Activated CD4-positive, CD25-positive, alpha-beta regulatory T cell treated with anti-CD3 and anti-CD28 coated beads, Interleukin-2, amount 50 U/mL, for 72 hours (primary cell): ENCODE results near the gene CYP21A2.
"Not testable (repeated sequence)": the region's sequence is repeated elsewhere in the genome, so short reads cannot be mapped to it uniquely, and the experiment has no call there.

Experiments
- DNase-seq: peaks from one replicate; pipeline ENCODE4 v3.0.0; 2021

The CYP21A2 gene

DNA sequence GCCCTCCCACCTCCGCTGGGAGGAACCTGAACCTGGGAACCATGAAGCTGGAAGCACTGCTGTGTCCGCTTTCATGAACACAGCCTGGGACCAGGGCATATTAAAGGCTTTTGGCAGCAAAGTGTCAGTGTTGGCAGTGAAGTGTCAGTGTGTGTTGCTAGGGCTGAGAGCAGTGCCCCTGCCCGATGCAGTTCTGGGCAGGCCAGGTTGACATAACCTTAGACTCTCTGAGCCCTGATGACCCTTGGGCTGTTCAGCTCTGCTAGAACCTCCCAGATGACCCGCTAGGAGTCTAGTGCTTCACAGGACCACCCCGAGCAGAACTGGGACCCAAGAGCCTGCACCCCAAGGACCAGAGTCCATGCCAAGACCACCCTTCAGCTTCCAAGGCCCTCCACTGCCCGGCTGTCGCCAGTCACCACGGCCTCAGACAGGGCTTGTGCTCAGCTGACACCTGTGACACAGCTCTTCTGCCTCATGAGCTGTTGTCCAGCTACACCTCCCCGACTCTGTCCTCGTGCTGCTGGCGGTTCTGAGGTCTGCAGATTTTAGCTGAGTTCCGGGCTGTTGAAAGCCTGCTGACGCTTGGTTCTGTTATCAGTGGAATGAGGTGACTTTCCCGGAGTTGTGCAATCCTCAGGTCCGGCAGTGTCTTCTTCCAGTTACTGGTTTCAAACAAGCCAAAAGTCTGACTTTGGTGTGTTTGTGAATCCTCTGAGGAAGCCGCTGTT, 2.8 kb upstream of the CYP21A2 start:
- not testable (repeated sequence) for DNase-seq

DNA sequence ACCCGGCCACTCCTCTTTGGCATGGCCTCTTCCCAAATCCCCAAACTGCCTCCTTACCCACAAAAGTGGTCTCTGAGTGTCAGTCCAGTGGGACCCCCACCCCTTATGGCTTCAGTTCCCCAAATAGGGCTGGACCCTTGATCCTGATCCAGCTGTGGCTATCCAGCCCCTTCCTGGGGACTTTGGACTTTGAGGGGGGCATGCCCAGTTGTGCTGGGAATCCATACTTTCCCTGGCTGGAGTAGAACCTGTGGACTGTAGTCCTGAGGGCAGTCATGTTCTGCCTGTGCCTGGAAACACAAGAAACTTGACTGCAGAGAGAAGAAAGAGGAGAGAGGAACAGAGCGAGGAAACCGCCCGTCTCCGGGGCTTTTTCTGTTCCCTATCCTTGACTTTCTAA, 1.1 kb upstream of the CYP21A2 start:
- DNase-seq = not testable (repeated sequence)

DNA sequence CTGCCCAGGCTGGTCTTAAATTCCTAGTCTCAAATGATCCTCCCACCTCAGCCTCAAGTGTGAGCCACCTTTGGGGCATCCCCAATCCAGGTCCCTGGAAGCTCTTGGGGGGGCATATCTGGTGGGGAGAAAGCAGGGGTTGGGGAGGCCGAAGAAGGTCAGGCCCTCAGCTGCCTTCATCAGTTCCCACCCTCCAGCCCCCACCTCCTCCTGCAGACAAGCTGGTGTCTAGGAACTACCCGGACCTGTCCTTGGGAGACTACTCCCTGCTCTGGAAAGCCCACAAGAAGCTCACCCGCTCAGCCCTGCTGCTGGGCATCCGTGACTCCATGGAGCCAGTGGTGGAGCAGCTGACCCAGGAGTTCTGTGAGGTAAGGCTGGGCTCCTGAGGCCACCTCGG, 663 bp downstream of the CYP21A2 start:
- DNase-seq = peak; percentile 9

DNA sequence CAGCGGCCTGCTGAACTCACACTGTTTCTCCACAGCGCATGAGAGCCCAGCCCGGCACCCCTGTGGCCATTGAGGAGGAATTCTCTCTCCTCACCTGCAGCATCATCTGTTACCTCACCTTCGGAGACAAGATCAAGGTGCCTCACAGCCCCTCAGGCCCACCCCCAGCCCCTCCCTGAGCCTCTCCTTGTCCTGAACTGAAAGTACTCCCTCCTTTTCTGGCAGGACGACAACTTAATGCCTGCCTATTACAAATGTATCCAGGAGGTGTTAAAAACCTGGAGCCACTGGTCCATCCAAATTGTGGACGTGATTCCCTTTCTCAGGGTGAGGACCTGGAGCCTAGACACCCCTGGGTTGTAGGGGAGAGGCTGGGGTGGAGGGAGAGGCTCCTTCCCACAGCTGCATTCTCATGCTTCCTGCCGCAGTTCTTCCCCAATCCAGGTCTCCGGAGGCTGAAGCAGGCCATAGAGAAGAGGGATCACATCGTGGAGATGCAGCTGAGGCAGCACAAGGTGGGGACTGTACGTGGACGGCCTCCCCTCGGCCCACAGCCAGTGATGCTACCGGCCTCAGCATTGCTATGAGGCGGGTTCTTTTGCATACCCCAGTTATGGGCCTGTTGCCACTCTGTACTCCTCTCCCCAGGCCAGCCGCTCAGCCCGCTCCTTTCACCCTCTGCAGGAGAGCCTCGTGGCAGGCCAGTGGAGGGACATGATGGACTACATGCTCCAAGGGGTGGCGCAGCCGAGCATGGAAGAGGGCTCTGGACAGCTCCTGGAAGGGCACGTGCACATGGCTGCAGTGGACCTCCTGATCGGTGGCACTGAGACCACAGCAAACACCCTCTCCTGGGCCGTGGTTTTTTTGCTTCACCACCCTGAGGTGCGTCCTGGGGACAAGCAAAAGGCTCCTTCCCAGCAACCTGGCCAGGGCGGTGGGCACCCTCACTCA, 1.4 kb downstream of the CYP21A2 start:
- DNase-seq = not testable (repeated sequence)

DNA sequence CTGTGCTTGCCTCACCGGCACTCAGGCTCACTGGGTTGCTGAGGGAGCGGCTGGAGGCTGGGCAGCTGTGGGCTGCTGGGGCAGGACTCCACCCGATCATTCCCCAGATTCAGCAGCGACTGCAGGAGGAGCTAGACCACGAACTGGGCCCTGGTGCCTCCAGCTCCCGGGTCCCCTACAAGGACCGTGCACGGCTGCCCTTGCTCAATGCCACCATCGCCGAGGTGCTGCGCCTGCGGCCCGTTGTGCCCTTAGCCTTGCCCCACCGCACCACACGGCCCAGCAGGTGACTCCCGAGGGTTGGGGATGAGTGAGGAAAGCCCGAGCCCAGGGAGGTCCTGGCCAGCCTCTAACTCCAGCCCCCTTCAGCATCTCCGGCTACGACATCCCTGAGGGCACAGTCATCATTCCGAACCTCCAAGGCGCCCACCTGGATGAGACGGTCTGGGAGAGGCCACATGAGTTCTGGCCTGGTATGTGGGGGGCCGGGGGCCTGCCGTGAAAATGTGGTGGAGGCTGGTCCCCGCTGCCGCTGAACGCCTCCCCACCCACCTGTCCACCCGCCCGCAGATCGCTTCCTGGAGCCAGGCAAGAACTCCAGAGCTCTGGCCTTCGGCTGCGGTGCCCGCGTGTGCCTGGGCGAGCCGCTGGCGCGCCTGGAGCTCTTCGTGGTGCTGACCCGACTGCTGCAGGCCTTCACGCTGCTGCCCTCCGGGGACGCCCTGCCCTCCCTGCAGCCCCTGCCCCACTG, 2.3 kb downstream of the CYP21A2 start:
- DNase-seq = not testable (repeated sequence)

DNA sequence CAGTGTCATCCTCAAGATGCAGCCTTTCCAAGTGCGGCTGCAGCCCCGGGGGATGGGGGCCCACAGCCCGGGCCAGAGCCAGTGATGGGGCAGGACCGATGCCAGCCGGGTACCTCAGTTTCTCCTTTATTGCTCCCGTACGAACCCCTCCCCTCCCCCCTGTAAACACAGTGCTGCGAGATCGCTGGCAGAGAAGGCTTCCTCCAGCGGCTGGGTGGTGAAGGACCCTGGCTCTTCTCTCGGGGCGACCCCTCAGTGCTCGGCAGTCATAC, 2.8 kb downstream of the CYP21A2 start:
- not testable (repeated sequence) for DNase-seq

DNA sequence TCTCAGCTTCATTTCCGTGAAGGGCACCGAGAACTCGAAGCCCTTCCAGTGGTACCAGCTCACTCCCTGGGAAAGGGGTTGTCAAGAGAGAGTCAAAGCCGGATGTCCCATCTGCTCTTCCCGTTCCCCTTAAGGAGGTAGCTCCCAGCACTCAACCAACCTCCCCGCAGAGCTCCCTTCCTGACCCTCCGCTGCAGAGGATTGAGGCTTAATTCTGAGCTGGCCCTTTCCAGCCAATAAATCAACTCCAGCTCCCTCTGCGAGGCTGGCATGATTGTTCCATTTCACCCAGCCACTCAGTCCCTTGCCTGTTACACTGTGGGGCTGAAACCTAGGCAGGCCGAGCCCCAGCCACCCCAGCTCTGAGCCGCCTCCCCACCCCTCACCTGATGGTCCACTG, 3.2 kb downstream of the CYP21A2 start:
- DNase-seq = not testable (repeated sequence)

DNA sequence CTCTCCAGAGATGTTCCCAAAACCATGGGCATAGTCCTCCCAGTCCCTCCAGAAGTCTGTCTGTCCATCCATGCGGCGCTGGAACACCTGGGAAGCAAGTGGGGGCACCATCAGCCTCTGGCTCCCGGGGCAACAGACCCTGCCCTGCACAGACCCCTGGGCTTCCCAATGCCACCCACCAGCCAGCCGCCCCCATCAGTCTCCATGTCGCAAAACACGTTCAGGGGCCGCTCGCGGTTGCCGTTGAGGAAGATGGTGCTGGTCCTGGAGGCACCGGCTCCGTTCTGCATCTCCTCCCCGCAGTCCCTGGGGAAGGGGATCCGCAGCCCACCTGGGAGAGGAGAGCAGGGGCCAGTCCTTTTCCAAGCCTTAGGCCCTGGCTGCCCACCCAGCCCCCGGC, 4.1 kb downstream of the CYP21A2 start:
- not testable (repeated sequence) for DNase-seq

DNA sequence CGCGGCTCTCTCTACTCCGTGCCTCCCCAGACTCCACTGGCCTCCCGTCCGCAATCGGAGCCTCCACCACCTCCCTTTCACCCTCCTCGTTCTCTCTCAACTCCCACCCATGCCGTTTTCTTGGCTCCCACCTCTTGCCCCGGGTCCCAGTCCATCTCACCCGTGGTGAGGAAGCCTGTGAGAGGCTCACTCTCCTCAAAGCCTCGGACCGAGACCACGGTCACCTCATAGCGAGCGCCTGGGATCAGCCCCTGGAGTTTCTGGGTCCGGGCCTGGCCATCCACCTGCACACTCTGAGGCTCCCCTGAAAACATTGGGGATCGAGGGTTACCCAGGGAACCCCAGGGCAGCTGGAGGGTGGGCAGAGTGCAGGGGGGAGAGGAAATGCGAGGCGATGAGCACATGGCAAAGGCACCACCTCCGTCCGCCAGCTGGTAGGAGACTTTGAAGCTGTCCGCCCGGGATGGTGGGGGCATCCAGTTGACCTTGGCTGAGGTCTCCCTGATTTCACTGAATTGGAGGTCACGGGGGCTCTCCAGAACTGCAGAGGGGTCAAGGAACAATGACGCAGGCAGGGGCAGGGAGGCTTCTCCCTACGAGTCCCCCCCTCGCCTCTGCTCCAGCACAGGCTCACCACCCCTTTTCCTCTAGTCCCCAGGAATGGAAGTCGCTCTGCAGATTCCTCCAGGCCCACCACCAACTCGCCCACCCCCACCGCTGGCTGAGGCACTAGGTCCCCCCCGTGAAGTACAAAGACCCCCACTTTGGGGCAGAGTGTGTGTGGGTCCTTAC, 5.6 kb downstream of the CYP21A2 start:
- not testable (repeated sequence) for DNase-seq

DNA sequence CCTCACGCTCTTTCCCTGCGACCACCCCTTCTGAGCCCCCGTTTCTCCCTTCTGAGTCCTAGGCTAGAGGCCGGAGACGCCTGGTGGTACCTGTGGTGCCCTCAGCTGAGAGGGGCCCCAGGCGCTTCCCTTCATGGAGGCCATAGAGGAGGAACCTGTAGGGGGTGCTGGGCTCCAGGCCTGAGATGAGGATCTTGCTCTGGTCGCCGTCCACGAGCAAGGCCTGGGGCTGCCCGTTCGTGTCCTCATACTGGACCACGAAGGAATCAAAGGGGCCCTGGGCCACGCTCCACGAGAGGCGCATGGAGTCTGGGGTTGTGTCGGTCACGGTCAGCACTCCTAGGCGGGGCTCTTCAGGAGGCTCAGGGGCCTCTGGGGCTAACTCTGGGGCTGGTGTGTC, 6.7 kb downstream of the CYP21A2 start:
- DNase-seq = not testable (repeated sequence)

DNA sequence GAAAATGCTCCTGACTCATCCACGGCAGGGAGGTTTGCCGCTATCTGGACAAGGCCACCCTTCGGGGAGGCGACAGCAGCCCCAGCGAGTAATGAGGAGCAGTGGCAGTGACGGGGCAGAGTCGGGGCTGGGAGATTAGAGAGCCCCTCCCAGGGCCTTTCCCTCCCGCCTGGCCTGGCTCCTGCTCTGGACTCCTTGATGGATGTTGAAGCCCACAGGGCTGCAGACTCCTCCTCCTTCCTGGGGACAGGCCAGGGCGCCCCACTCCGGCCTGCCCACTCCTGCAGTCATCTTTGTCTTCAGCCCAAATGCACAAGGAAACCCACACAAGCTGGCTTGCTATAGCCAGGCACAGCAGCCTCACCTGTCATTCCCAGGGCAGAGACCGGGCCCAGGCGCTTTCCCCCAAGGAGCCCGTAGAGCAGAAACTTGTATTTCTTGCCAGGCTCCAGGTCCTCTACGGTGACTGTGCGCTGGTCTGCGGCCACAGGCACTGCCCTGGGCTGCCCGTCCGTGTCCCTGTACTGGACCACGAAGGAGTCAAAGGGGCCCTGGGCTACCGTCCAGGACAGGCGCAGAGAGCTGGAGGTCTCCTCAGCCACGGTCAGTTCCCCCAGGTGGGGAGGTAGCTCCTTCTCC, 7.7 kb downstream of the CYP21A2 start:
- DNase-seq = no peak

DNA sequence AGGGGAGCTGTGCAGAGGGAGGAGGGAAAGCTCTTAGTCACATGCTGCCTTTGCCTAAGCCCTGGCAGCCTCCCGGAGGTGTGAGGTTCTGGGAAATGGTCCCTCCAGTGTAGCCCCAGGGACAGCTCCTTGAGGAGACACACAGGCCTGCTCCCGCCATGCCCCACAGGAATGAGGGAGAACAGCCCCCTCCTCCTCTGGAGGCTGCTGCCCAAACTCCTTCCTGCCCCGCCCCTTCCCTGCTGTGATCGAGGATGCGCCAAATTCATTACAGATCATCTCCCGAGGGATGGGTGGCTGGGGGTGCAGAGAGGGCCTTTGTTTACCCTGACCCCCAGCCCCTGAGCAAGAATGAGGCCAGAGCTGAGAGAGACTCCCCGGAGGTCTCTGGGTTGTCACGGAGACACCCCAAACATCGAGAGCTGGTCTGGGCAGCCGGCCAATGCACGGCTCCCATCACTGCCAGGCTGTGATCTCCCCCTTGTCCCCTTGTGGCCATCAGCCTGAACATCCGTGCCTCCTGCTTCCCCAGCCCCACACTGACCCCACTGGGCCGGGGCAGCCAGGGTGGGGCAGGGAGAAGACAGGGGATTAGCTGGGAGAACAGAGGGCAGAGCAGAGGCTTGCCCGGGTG, 8.4 kb downstream of the CYP21A2 start:
- no peak for DNase-seq

DNA sequence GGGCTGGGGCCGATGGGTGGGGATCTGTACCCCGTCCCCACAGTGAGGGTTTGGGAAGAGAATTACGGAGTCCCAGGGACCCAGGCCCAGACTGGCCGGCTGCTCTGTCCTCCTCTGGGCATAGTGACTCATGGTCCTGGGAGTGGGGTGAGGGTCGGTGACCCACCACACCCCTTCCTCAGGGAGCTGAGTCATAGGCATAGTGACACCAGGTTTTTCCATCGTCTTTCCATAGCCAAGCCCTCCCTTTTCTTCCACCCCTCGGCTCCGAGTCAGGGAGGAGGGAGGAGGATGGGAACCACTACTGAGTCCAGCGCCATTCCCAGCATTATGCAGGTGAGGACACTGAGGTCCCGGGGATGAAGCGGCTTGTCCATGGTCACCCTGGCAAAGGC, 8.9 kb downstream of the CYP21A2 start:
- no peak for DNase-seq

DNA sequence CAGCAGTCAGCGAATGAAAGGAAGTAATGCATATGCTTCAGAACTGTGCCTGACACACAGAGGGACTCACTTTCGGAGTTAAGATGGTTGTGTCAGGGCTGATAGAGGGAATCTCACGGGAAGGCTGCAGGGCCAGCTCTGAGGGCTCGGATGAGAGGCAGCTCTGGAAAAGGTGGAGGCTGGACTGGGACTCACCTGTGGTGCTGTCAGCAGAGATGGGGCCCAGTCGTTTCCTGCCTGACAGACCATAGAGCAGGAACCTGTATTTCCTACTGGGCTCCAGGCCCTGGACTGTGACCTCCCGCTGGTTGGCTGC, 9.3 kb downstream of the CYP21A2 start:
- no peak for DNase-seq

DNA sequence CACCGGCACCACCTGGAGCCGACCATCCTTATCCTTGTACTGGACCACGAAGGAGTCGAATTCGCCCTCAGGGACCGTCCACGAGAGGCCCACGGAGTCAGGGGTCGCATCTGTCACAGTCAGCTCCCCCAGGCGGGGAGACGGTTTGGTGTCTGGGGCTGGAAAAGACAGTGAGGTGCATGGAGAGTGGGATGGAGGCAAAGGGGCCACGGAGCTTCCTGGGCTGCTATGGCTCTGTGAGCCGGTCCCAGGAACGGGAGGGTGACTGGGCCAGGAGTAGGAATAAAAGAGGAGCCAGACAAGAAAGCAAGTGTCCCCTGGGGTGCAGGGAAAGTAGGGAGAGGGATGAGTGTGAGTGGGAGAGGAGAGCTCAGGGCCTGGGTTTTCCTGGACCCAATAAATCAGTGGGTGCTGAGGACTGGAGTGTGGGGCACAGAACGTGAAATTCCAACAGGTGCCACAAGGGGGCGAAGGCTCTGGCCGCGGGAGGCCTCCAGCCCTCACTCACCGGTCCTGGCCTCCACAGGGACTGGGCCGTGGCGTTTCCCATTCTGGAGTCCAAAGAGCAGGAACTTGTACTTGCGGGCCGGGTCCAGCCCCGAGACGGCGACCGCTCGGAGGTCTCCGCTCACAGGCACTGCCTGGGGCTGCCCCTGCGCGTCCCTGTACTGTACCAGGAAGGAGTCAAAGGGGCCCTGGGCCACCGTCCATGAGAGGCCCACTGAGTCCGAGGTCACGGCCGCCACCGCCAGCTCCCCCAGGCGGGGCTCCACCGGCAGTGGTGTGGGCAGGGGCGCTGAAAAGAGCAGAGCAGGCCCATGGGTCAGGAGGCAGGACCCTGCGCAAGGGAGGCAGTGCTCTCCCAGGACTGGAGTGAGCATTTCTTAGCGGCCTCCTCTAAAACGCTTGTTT, 9.9 kb downstream of the CYP21A2 start:
- peak; percentile 85 for DNase-seq

DNA sequence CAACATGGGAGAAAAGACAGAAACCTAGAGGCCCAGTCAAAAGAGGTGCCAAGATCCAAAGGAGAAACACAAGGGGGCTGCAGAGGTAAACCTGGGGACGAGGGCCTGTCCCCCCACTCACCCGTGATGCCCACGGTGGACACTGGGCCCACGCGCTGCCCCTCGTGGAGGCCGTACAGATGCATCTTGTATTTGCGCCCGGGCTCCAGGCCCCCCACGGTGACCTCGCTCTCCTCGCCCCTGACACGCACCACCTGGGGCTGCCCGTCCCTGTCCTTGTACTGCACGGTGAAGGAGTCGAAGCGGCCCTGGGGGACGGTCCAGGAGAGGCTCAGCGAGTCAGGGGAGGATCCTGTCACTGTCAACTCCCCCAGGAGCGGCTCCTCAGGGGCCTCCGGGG, 10.9 kb downstream of the CYP21A2 start:
- DNase-seq = not testable (repeated sequence)

DNA sequence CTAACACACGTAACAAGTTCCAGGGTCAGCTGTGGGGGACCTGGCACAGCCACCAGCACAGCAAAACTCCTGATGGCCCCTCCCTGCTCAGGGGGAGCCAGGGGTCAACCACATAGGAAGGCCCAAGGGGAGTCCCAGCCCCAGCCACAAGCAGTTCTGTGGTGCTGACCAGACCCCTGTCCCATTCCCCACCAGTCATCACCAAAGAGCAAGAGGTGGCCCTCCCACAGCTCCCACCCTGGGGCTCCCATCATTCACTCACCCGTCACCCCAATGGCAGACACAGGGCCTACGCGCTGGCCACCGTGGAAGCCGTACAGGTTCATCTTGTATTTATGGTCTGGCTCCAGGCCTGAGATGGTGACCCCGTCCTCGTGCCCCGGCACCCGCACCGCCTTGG, 11.5 kb downstream of the CYP21A2 start:
- not testable (repeated sequence) for DNase-seq

DNA sequence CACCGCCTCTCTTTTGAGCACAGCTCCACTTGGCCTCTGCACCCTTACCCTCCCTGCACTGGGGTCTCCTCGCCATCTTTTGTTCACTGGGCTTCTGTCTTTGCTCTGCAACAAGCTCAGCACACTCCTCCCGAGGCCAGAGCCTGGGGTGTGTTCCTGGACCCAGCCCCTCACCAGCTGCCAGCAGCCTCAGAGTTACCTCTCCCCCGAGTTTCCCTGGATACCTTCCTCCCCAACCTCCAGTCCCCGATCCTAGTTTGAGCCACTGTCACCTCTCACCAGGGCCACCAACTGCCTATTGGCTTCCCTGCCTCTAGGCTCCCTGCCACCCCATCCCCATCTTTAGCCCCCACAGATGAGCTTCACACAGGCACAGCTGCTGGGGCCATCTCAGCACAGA, 12.3 kb downstream of the CYP21A2 start:
- DNase-seq = no peak

DNA sequence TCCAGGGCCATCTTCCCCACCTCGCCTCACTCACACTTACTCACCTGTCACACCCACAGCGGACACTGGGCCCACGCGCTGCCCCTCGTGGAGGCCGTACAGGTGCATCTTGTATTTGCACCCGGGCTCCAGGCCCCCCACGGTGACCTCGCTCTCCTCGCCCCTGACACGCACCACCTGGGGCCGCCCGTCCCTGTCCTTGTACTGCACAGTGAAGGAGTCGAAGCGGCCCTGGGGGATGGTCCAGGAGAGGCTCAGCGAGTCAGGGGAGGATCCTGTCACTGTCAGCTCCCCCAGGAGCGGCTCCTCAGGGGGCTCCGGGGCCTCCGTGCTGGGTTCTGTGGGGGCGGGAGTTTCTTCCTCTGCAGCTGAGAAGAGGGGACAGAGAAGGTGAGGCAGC, 14.4 kb downstream of the CYP21A2 start:
- not testable (repeated sequence) for DNase-seq

DNA sequence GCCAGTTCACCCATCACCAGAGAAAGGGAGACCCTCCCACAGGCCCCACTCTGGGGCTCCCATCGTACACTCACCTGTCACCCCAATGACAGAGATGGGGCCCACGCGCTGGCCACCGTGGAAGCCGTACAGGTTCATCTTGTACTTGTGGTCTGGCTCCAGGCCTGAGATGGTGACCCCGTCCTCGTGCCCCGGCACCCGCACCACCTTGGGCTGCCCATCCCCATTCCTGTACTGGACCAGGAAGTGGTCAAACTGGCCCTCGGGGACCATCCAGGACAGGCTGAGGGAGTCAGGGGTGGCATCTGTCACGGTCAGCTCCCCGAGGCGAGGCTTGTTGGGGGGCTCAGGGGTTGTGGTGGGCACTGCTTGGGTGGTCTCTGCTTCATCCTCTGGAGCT, 15.1 kb downstream of the CYP21A2 start:
- DNase-seq = not testable (repeated sequence)

DNA sequence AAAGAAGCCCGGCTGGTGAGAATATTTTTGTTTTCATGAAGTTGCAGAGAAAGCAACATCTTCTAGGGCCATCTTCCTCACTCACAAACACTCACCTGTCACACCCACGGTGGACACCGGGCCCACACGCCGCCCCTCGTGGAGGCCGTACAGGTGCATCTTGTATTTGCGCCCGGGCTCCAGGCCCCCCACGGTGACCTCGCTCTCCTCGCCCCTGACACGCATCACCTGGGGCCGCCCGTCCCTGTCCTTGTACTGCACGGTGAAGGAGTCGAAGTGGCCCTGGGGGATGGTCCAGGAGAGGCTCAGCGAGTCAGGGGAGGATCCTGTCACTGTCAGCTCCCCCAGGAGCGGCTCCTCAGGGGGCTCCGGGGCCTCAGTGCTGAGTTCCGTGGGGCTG, 17.5 kb downstream of the CYP21A2 start:
- DNase-seq = not testable (repeated sequence)
